H1 (cell line): ENCODE measurements around the gene UNK. TPM values are rescaled to one million over a fixed set of nuclear protein-coding genes. Genes with fewer than 3 reads are reported as not detected.
A peak's percentile ranks its signal among the peaks of the same experiment; 100 is the strongest.

Experiments used
- CTCF ChIA-PET: fragments of 300-600 bp; sonication (Branson Sonifier 250); formaldehyde crosslinking; loops from one replicate; lab custom pipeline; 2021; ENCODE audit not compliant: partially characterized antibody; lab: Charles Lee
- POLR2A ChIA-PET: fragments of 300-600 bp; sonication (Branson Sonifier 250); formaldehyde crosslinking; loops from one replicate; lab custom pipeline; 2021; ENCODE audit warnings: inconsistent platforms; ENCODE audit not compliant: partially characterized antibody; lab: Charles Lee
- DNase-seq, 2 experiments: peaks; one replicate each; pipeline versions ENCODE4 v3.0.0 to v3.0.0-alpha.2; 2010 to 2022; ENCODE audit warnings: low spot score in 2 of 2, low read depth in 1 of 2, mixed read lengths in 1 of 2
- FAIRE-seq: peaks from 2 replicates; lab custom pipeline; 2011; peaks lifted over from hg19 to GRCh38; lab: Jason Lieb, UNC
- H2AFZ ChIP-seq: 2 replicates; pipeline ENCODE4 v1.8.1; 2012; ENCODE audit warnings: low read length, inconsistent platforms
- H2AK5ac ChIP-seq: 2 replicates; pipeline ENCODE4 v1.6.1; 2013; ENCODE audit warnings: low read depth, low read length
- H2BK120ac ChIP-seq: replicated peaks from 2 replicates; pipeline ENCODE3; 2013; ENCODE audit warnings: low read depth, low read length, inconsistent platforms
- H2BK12ac ChIP-seq: 2 replicates; pipeline ENCODE4 v1.6.1; 2013; ENCODE audit warnings: low read depth, low read length
- H2BK15ac ChIP-seq: 2 replicates; pipeline ENCODE4 v1.6.1; 2013; ENCODE audit warnings: low read length
- H2BK20ac ChIP-seq: 2 replicates; pipeline ENCODE4 v1.6.1; 2013; ENCODE audit warnings: low read length
- H2BK5ac ChIP-seq: 2 replicates; pipeline ENCODE4 v1.6.1; 2013; ENCODE audit warnings: low read depth, low read length
- H3K14ac ChIP-seq: 2 replicates; pipeline ENCODE4 v1.6.1; 2013; ENCODE audit warnings: inconsistent platforms; ENCODE audit not compliant: insufficient read length
- H3K18ac ChIP-seq: 2 replicates; pipeline ENCODE4 v1.6.1; 2013; ENCODE audit warnings: low read length; ENCODE audit errors: extremely low read depth
- H3K23ac ChIP-seq: 2 replicates; pipeline ENCODE4 v1.6.1; 2013; ENCODE audit warnings: inconsistent platforms; ENCODE audit not compliant: insufficient read length
- H3K23me2 ChIP-seq: 2 replicates; pipeline ENCODE4 v1.6.1; 2013; ENCODE audit warnings: low read depth, low read length
- H3K27ac ChIP-seq: 2 replicates; pipeline ENCODE4 v1.6.1; 2011; ENCODE audit warnings: low read depth, low read length, inconsistent platforms
- H3K27me3 ChIP-seq, 4 experiments: replicated peaks in 1 of 4; 1 replicate in 1 of 4; 2 replicates in 3 of 4; pipeline versions ENCODE4 v1.6.1 to v1.8.1; 2011 to 2013; ENCODE audit warnings: low read length in 3 of 4, mild to moderate bottlenecking in 3 of 4, inconsistent platforms in 2 of 4, mixed read lengths in 2 of 4, moderate library complexity in 1 of 4; ENCODE audit not compliant: control insufficient read depth in 3 of 4, insufficient read depth in 3 of 4; ENCODE audit errors: extremely low read depth in 1 of 4
- H3K36me3 ChIP-seq, 4 experiments: 2 replicates each; pipeline versions ENCODE4 v1.6.1 to v1.8.1; 2011 to 2013; ENCODE audit warnings: mild to moderate bottlenecking in 4 of 4, low read length in 3 of 4, moderate library complexity in 2 of 4, control low read depth in 1 of 4, inconsistent platforms in 1 of 4; ENCODE audit not compliant: insufficient read depth in 4 of 4, control insufficient read depth in 2 of 4
- H3K4ac ChIP-seq: replicated peaks from 2 replicates; pipeline ENCODE3; 2013; ENCODE audit warnings: low read length, low read depth, mixed read lengths, inconsistent platforms; ENCODE audit not compliant: insufficient read length
- H3K4me1 ChIP-seq, 4 experiments: replicated peaks in 1 of 4; 1 replicate in 1 of 4; 2 replicates in 3 of 4; pipeline versions ENCODE4 v1.6.1 to v1.8.1; 2011 to 2013; ENCODE audit warnings: low read length in 3 of 4, inconsistent platforms in 2 of 4, mixed read lengths in 1 of 4; ENCODE audit not compliant: insufficient read depth in 4 of 4, control insufficient read depth in 3 of 4
- H3K4me2 ChIP-seq, 2 experiments: 2 replicates each; pipeline versions ENCODE4 v1.6.1 to v1.8.1; 2011 to 2013; ENCODE audit warnings: low read depth in 2 of 2, low read length in 2 of 2, control low read depth in 1 of 2, inconsistent platforms in 1 of 2, mild to moderate bottlenecking in 1 of 2; ENCODE audit not compliant: insufficient read depth in 1 of 2
- H3K4me3 ChIP-seq, 4 experiments: fragments of 200-600, 300-600 bp in 1 of 4; sonication (generic), shearing (Covaris generic), sonication (Bioruptor Twin) in 1 of 4; 2 replicates each; pipeline versions ENCODE4 v1.5.1 to v1.8.1; 2011 to 2016; ENCODE audit warnings: low read length in 4 of 4, low read depth in 3 of 4, control low read depth in 2 of 4, inconsistent platforms in 2 of 4, mild to moderate bottlenecking in 2 of 4, mixed read lengths in 1 of 4, moderate library complexity in 1 of 4; ENCODE audit not compliant: insufficient read depth in 2 of 4; ENCODE audit errors: extremely low read depth in 1 of 4
- H3K56ac ChIP-seq: replicated peaks from 2 replicates; pipeline ENCODE3; 2013; ENCODE audit warnings: low read depth, mild to moderate bottlenecking, mixed read lengths, low read length, inconsistent platforms; ENCODE audit not compliant: insufficient read length
- H3K79me1 ChIP-seq: 2 replicates; pipeline ENCODE4 v1.6.1; 2013; ENCODE audit warnings: low read depth, low read length, control low read depth
- H3K79me2 ChIP-seq, 2 experiments: 2 replicates each; pipeline versions ENCODE4 v1.6.1 to v1.8.1; 2012 to 2013; ENCODE audit warnings: low read length in 2 of 2, mild to moderate bottlenecking in 2 of 2, inconsistent platforms in 1 of 2; ENCODE audit not compliant: insufficient read depth in 2 of 2, control insufficient read depth in 1 of 2
- H3K9ac ChIP-seq, 4 experiments: replicated peaks in 1 of 4; 1 replicate in 1 of 4; 2 replicates in 3 of 4; pipeline versions ENCODE4 v1.6.1 to v1.8.1; 2011 to 2013; ENCODE audit warnings: low read depth in 3 of 4, low read length in 3 of 4, control low read depth in 2 of 4, mild to moderate bottlenecking in 2 of 4, moderate library complexity in 2 of 4, inconsistent platforms in 1 of 4; ENCODE audit errors: extremely low read depth in 1 of 4
- H3K9me3 ChIP-seq, 2 experiments: 2 replicates each; pipeline versions ENCODE4 v1.6.1 to v1.8.1; 2012 to 2013; ENCODE audit warnings: mild to moderate bottlenecking in 2 of 2, moderate library complexity in 2 of 2, control low read depth in 1 of 2, inconsistent platforms in 1 of 2, low read depth in 1 of 2, low read length in 1 of 2, mixed read lengths in 1 of 2; ENCODE audit not compliant: insufficient read depth in 2 of 2
- H4K20me1 ChIP-seq, 2 experiments: replicated peaks in 1 of 2; 2 replicates each; pipeline versions ENCODE3 to v1.8.1; 2011 to 2013; ENCODE audit warnings: inconsistent platforms in 2 of 2, low read length in 2 of 2, mild to moderate bottlenecking in 1 of 2; ENCODE audit not compliant: insufficient read depth in 2 of 2, control insufficient read depth in 1 of 2
- H4K5ac ChIP-seq: 2 replicates; pipeline ENCODE4 v1.6.1; 2013; ENCODE audit warnings: low read length, low read depth, mixed read lengths, inconsistent platforms; ENCODE audit not compliant: insufficient read length
- H4K8ac ChIP-seq: 2 replicates; pipeline ENCODE4 v1.8.0; 2013; ENCODE audit warnings: mild to moderate bottlenecking, moderate library complexity, low read length, inconsistent platforms; ENCODE audit not compliant: insufficient read depth; ENCODE audit errors: extremely low read depth
- H4K91ac ChIP-seq: replicated peaks from 2 replicates; pipeline ENCODE3; 2013; ENCODE audit warnings: low read length, mixed read lengths, inconsistent platforms; ENCODE audit not compliant: insufficient read length
- CTCF ChIP-seq, 3 experiments: IDR thresholded peaks; 1 replicate in 2 of 3; 2 replicates in 1 of 3; pipeline versions ENCODE4 v1.5.1 to v1.6.1; 2011; ENCODE audit warnings: low read length in 3 of 3, mild to moderate bottlenecking in 3 of 3, inconsistent platforms in 2 of 3, low read depth in 1 of 3, moderate library complexity in 1 of 3; ENCODE audit not compliant: insufficient read depth in 1 of 3; ENCODE audit errors: control extremely low read depth in 1 of 3
- E2F6 ChIP-seq: IDR thresholded peaks from 2 replicates; pipeline ENCODE4 v1.6.1; 2012; ENCODE audit warnings: inconsistent platforms
- MAFK ChIP-seq: IDR thresholded peaks from 2 replicates; pipeline ENCODE4 v1.6.1; 2012; ENCODE audit warnings: low read depth, mild to moderate bottlenecking, improper control_type of control experiment, low read length
- MAX ChIP-seq: IDR thresholded peaks from 2 replicates; pipeline ENCODE4 v1.6.1; 2012; ENCODE audit warnings: inconsistent platforms
- RAD21 ChIP-seq, 2 experiments: IDR thresholded peaks in 1 of 2; conservative IDR thresholded peaks in 1 of 2; 2 replicates each; pipeline ENCODE4 v1.6.1; 2011; ENCODE audit warnings: low read depth in 2 of 2, low read length in 2 of 2, improper control_type of control experiment in 1 of 2, inconsistent platforms in 1 of 2, mild to moderate bottlenecking in 1 of 2, moderate library complexity in 1 of 2
- TCF12 ChIP-seq: IDR thresholded peaks from 2 replicates; pipeline ENCODE4 v1.6.1; 2011; ENCODE audit warnings: low read depth, mild to moderate bottlenecking, low read length
- ZNF274 ChIP-seq: IDR thresholded peaks from 2 replicates; pipeline ENCODE4 v1.7.0; 2012; ENCODE audit warnings: low read length, borderline replicate concordance; ENCODE audit errors: extremely low read depth
- WGBS, 2 experiments: shearing (Covaris generic) in 1 of 2; methylation state at CpG; one replicate each; pipeline versions ENCODE4 v1.1.6 to v1.1.7; 2013 to 2015; ENCODE audit warnings: low lambda C conversion rate in 2 of 2, mixed read lengths in 2 of 2, inconsistent platforms in 1 of 2, low coverage in 1 of 2, missing lambda C conversion rate in 1 of 2; ENCODE audit not compliant: insufficient replicate concordance in 2 of 2, insufficient coverage in 1 of 2, insufficient read length in 1 of 2; ENCODE audit errors: extremely low coverage in 1 of 2, missing lambda C conversion rate in 1 of 2; 5-methylcytosine and 5-hydroxymethylcytosine counted together
- polyA plus RNA-seq, 7 experiments: library from polyadenylated mRNA; depleted of rRNA in 3 of 7; stranded (reverse) in 5 of 7; unstranded in 2 of 7; fragments of >200 nt in 5 of 7; fragments of 200-250 nt in 2 of 7; gene quantifications; 1 replicate in 5 of 7; 2 replicates in 1 of 7; 4 replicates in 1 of 7; pipeline versions ENCODE4 v1.2.1 to v1.2.3, GENCODE V29; 2011 to 2013; ENCODE audit warnings: missing spikeins in 2 of 7, mixed read lengths in 2 of 7
- total RNA-seq: library from RNA; stranded (reverse); fragmentation: NEBNext Ultra II Directional; extraction: Animal tissue kit (Norgen Biotek cat#: 25700); gene quantifications from 2 replicates; pipeline ENCODE4 v1.2.1, GENCODE V29; 2021

Gene UNK
- total and polyA plus RNA-seq, 2 of the 8 experiments (the other 6 are each of a cell fraction or from before 2014, with no cell fraction given), result 24.2 to 33.3 TPM

GRCh38 chr17:75758131-75758905 is 26.3 kb upstream of the UNK start:
- H3K9ac ChIP-seq, result no peak overlapping the region
- H2BK5ac ChIP-seq, result no peak overlapping the region
- no peak overlapping the region for H3K14ac ChIP-seq
- H3K23me2 ChIP-seq, result no peaks in the 10 kb centered on the region; the same call in 1 of the 2 replicates
- ChIA-PET POLR2A (interaction anchor here (0.6 to 15.1 kb wide), 5 partner anchors 13 to 799 kb away, joined by 3 to 425 read pairs (median 3); a partner anchor contains a TSS), CTCF (interaction anchor here (0.9 to 19.5 kb wide), 10 partner anchors 6 to 168 kb away, joined by 3 to 359 read pairs (median 3); partner anchors contain the start of gene UNK)
- H4K5ac ChIP-seq, result no peak overlapping the region
- H2AFZ ChIP-seq, result no peak overlapping the region
- H2BK20ac ChIP-seq, result no peak overlapping the region
- H3K4me3 ChIP-seq, result no peak overlapping the region
- no peak overlapping the region for H2BK120ac ChIP-seq
- no peak overlapping the region; a peak in 1 of 4 replicates for H3K4me2 ChIP-seq
- no peaks in the 10 kb centered on the region for H3K79me2 ChIP-seq
- no peak overlapping the region for H3K27ac ChIP-seq
- no peaks in the 10 kb centered on the region for H3K36me3 ChIP-seq
- DNase-seq (no peak), FAIRE-seq (no peak)
- no peak overlapping the region for H3K18ac ChIP-seq
- H3K79me1 ChIP-seq, result no peaks in the 10 kb centered on the region
- H2BK12ac ChIP-seq, result no peak overlapping the region
- H4K91ac ChIP-seq, result no peak overlapping the region
- no peaks in the 10 kb centered on the region for H3K9me3 ChIP-seq
- H3K4me1 ChIP-seq, result peaks cover 0 to 5% (median 2%) of the 10 kb centered on the region in 4 experiments; a peak in 4 of 7 replicates
- peak overlapping the region; percentile 11; the same call in 1 of the 2 replicates for H4K8ac ChIP-seq
- H3K27me3 ChIP-seq, result peaks cover 0 to 2% (median 0%) of the 10 kb centered on the region in 4 experiments; a peak in 2 of 7 replicates
- no peak overlapping the region for H3K4ac ChIP-seq
- H2BK15ac ChIP-seq, result no peak overlapping the region; the same call in 1 of the 2 replicates
- H2AK5ac ChIP-seq, result no peak overlapping the region
- peaks cover 0 to 4% of the 10 kb centered on the region in 2 experiments for H4K20me1 ChIP-seq
- WGBS, 2 experiments, result 89% methylated on average over 31 of the region's 41 CpGs; no CpG with 5 or more reads in 1 of the 2 experiments
- H3K23ac ChIP-seq, result no peak overlapping the region
- no peak overlapping the region for H3K56ac ChIP-seq
- peak; percentile 49 to 69 (median 53); a peak in 3 of 4 replicates for TF ChIP-seq CTCF (IDR thresholded peaks at IDR 0.05; ENCODE audit: control extremely low read depth in 1 of 3, insufficient read depth in 1 of 3, low read depth in 1 of 3, low read length in 3 of 3)
- no peak for TF ChIP-seq MAFK
- no peak for TF ChIP-seq ZNF274
- TF ChIP-seq E2F6, result no peak
- no peak for TF ChIP-seq TCF12
- peak; percentile 48 to 55 for TF ChIP-seq RAD21 (IDR thresholded peaks at IDR 0.05 in 1 of 2, conservative IDR thresholded peaks at IDR 0.05 in 1 of 2; ENCODE audit: low read depth in 2 of 2, low read length in 2 of 2)
- peak; percentile 40 for TF ChIP-seq MAX
